Ovary (tissue), 3 donors: Measurements from ENCODE around the gene SASH3.

Source experiments
- EP300 ChIP-seq: sonication (generic); formaldehyde crosslinking; IDR thresholded peaks from one replicate; pipeline ENCODE4 v1.6.1; 2017; ENCODE audit warnings: antibody characterized with exemption
- POLR2A ChIP-seq: fragments of 450-650 bp; IDR thresholded peaks from one replicate; pipeline ENCODE4 v1.6.1; 2017; ENCODE audit warnings: antibody characterized with exemption, mild to moderate bottlenecking, moderate library complexity
- TF ChIP-seq, protein P1 (sequence below), 3 donors: fragments of 450-650 bp in 2 of 3; fragments of 200-600 bp in 1 of 3; IDR thresholded peaks; one replicate each; pipeline versions ENCODE4 v1.5.1 to v1.8.0; 2016 to 2022; ENCODE audit warnings: antibody characterized with exemption in 3 of 3, mild to moderate bottlenecking in 1 of 3
- donor health status: DM: no; HTN: no; CAD: no.

DNA sequence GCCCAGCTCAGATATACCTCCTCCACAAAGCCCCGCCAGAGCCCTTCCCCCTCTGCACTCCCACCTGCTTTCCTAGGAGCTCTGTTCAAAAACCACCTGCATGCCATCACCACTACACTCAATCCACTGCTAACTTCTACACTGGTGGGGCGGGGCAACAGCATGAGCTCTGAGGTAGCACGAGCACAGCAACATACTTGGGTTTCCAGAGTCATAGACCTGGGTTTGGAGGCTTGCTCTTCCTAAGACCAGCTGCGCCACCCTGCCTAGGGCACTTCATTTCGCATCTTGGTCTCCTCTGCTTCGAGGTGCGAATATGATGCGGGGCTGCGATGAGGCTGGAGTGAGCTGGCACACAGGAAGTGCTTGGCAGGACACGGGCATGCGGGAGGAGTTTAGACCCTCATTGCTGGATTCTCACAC lies 3.6 kb downstream of the SASH3 start:
- no peak for TF ChIP-seq EP300
- TF ChIP-seq, protein P1, sequence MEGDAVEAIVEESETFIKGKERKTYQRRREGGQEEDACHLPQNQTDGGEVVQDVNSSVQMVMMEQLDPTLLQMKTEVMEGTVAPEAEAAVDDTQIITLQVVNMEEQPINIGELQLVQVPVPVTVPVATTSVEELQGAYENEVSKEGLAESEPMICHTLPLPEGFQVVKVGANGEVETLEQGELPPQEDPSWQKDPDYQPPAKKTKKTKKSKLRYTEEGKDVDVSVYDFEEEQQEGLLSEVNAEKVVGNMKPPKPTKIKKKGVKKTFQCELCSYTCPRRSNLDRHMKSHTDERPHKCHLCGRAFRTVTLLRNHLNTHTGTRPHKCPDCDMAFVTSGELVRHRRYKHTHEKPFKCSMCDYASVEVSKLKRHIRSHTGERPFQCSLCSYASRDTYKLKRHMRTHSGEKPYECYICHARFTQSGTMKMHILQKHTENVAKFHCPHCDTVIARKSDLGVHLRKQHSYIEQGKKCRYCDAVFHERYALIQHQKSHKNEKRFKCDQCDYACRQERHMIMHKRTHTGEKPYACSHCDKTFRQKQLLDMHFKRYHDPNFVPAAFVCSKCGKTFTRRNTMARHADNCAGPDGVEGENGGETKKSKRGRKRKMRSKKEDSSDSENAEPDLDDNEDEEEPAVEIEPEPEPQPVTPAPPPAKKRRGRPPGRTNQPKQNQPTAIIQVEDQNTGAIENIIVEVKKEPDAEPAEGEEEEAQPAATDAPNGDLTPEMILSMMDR (IDR thresholded peaks at IDR 0.05) = no peak
- TF ChIP-seq POLR2A = no peak
